Umbilical cord (tissue), 2 donors: Measurements from ENCODE around the gene SLC10A4. TPM values are rescaled to one million over a fixed set of nuclear protein-coding genes. Genes with fewer than 3 reads are reported as not detected.

Source experiments
- DNase-seq: peaks from one replicate; pipeline ENCODE4 v3.0.0-alpha.2; 2015; ENCODE audit warnings: low spot score
- total RNA-seq: library from RNA; depleted of rRNA; stranded (reverse); fragments of >200 nt; gene quantifications from one replicate; pipeline ENCODE4 v1.2.3, GENCODE V29; 2014; ENCODE audit warnings: low replicate concordance; ENCODE audit not compliant: insufficient read depth

The SLC10A4 gene
- total RNA-seq, 1 donor from 2014 or later = not detected

DNA sequence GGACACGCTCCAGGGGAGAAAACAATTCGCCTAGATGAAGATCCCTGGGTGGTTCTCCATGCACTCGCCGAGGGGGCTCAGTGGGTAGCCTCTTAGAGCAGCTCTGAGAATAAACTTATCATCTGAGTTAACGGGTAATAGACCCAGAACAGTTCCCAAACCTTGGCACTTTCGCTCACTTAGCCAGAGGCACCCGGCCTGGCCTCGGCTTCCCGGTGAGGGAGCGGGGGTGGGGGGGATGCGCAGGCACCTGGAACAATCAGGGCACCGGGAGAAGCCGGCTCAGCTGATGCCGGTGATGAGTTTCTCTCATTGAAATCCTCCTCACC is 6.5 kb downstream of the SLC10A4 start:
- DNase-seq = no peak

GRCh38 chr4:48490012-48490679 is 7.0 kb downstream of the SLC10A4 start, which contains the start of gene ZAR1:
TSS of gene ZAR1 (plus strand) at chr4:48490252. CDS start at chr4:48490292, 40 bp downstream.
- DNase-seq = no peak

- no peak for DNase-seq
Measured at GRCh38 chr4:48490680-48491513, 7.8 kb downstream of the SLC10A4 start.

DNA sequence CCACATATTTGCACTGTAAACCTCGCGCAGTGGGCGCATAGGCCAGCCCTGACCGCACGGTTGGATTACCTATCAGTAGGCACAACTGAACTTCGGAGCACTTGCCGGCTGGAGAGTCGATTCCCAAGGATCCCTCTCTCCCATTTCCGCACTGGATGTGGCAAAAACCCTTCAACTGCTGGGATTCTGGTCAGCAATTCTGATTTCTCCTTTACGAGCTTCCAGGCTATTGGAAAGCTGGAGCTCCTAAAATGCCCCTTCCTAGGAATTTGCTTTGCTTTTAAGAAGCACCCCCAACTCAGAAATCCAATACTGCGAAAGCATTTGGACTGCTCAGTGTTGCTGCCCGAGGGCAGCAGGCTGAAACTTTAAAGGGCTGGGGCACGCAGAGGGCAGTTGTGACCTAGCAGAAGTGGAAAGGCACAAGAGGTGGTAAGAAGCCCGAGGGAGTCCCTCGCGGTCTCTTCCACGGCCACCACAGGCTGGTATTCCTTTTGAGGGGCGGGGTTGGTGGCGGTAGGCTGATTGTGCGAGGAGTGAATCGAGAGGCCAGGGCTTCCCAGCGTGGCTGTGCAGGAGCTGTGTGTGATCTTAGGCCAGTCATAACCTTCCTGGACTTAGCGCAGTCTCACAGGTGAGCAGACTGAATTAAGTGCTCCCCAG is 8.5 kb downstream of the SLC10A4 start:
- no peak for DNase-seq

DNA sequence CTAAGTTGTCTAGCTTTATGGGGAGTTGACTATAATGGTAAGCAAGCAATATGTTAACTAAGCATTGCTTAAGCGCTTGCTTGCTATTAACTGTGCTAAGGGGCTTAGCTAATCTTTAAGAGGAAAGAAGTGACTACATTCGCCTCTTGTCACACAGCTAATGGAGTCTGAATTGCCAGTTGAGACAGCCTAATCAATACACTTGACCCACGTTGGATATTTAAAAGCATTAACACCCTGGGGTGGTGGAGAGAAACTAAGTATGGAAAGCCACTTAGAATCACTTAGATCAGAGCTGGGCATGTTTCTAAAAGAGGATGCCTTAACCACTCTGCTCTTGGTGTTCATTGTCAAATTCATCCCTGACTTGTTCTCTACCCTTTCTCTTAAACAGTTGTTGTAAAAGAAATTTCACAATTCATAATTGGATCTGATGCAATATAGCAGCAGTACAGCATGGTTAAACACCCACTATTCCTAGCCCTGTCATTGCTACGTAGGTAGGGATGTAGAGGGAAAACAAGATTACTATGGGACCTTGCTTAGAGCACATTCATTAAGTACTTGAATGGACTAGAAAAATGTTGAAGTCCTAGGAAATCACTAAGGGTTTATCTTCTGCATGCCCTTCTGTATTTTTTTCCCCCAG is 10.4 kb downstream of the SLC10A4 start:
- DNase-seq = no peak

- DNase-seq = no peak
Measured at GRCh38 chr4:48495941-48496340, 12.8 kb downstream of the SLC10A4 start.

- DNase-seq = no peak
Measured at GRCh38 chr4:48498895-48499294, 15.8 kb downstream of the SLC10A4 start.

GRCh38 chr4:48499551-48500066 is 16.5 kb downstream of the SLC10A4 start:
- DNase-seq = no peak

DNA sequence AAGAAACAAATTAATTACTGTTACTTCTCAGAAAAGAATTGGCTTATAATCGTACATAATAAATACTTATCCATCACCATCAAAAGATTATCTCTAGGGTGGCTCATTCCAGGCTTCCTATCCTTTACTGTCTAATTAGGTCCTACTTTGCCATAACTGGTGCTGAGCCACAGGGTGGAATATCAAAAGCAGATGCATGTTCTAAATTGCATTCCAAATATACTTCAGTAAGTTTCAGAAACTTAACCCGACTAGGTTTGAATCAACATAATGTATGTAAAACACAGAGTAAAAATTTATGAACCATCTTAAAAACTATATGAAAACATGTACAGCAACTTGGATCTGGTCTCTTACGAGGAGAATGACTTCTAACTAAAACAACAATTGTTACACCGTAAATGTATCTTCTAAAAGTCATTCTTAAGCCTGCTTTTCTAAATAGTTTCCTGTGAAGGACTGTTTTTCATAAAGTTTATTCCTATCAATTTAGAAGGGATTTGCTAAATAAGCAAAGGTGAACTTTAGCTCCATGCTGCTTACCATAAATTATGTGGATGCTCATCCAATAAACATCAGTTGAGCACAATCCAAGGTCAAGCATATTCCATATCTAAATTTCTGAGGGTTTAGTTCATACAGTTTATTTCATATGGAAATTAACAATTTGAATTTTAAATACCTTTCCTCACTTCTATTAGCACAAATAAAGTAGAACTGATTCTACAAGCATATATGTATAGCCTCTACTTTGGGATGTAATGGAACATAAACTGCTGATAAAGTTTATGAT is 20.3 kb downstream of the SLC10A4 start:
- no peak for DNase-seq

- no peak for DNase-seq
Measured at GRCh38 chr4:48504026-48504330, 20.8 kb downstream of the SLC10A4 start.

DNA sequence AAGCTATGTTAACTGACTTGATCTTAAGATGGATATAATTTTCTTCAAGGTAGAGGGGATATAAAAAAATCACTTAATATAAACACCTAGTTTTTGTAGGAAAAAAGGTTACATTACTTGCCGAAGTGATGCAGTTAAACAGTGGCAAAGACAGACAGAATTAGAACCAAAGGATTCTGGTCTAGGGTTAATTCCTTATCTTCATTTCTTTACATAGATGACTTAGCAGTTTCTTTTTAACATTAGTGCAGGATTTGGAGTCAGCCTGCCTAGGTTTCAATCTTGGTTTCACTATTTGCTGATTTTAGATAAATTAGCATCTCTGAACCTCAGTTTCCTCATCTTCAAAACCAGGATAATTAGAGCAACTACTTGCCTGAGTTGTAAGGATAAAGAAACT is 21.2 kb downstream of the SLC10A4 start:
- DNase-seq = no peak

GRCh38 chr4:48506716-48507115 is 23.6 kb downstream of the SLC10A4 start:
- DNase-seq = no peak

GRCh38 chr4:48509543-48509942 is 26.4 kb downstream of the SLC10A4 start:
- DNase-seq = no peak

- DNase-seq = no peak
Measured at GRCh38 chr4:48518143-48518542, 35.0 kb downstream of the SLC10A4 start.

GRCh38 chr4:48526406-48526805 is 43.3 kb downstream of the SLC10A4 start:
- no peak for DNase-seq

DNA sequence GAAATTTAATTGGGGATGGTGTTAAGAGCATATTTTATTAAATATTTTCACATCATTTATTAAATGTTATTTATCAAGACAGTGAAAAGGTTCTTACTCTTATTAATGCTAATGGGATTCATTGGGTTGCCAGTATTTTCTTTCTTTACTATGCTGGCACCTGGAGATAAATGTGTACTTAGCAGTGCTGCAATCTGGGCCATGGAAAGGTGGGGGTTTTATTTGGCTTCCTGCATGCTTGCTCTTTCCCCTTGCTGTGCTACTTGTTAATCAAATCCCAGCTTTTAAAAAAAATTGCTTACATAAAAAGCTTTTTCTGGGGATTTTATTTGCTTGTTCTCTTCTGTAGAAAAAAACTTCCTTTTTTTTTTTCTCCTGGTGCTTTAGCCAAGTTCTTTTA is 55.2 kb downstream of the SLC10A4 start:
- DNase-seq = no peak

Other genes starting within 250 kb of the SLC10A4 start
- gene TEC, start 213.5 kb upstream of the SLC10A4 start, total RNA-seq = 5.1 TPM
- gene SLAIN2, start 141.8 kb upstream of the SLC10A4 start, total RNA-seq = 64.0 TPM
- 0.48 TPM for gene ZAR1, start 6.9 kb downstream of the SLC10A4 start, total RNA-seq